DMS79 (cell line): ENCODE data around the gene PSENEN.
A peak's percentile ranks its signal among the peaks of the same experiment; 100 is the strongest.

Experiments used
- DNase-seq: peaks from one replicate; lab custom pipeline; 2025; lab: John Stamatoyannopoulos, UW

PSENEN gene

GRCh38 chr19:35733180-35734125 is 12.0 kb upstream of the PSENEN start:
- no peak for DNase-seq

GRCh38 chr19:35734273-35734672 is 11.2 kb upstream of the PSENEN start:
- DNase-seq, result no peak

- no peak for DNase-seq
Measured at GRCh38 chr19:35734889-35735288, 10.6 kb upstream of the PSENEN start.

GRCh38 chr19:35736913-35737886 is 8.3 kb upstream of the PSENEN start:
- DNase-seq, result no peak

- DNase-seq, result no peak
Measured at GRCh38 chr19:35738021-35738886, 7.2 kb upstream of the PSENEN start.

- no peak for DNase-seq
Measured at GRCh38 chr19:35738887-35739229, 6.6 kb upstream of the PSENEN start.

GRCh38 chr19:35739275-35740107 is 6.0 kb upstream of the PSENEN start:
- DNase-seq, result no peak

GRCh38 chr19:35740108-35740422 is 5.4 kb upstream of the PSENEN start:
- DNase-seq, result no peak

GRCh38 chr19:35740423-35741202 is 4.8 kb upstream of the PSENEN start:
- peak; percentile 96 for DNase-seq

- no peak for DNase-seq
Measured at GRCh38 chr19:35741203-35741515, 4.3 kb upstream of the PSENEN start.

GRCh38 chr19:35742121-35742724 is 3.2 kb upstream of the PSENEN start, which contains the start of gene IGFLR1:
Gene IGFLR1 (minus strand): TSS chr19:35742452. CDS start chr19:35741180, 1,272 bp downstream.
- DNase-seq, result no peak

- DNase-seq, result no peak
Measured at GRCh38 chr19:35743640-35744429, 1.6 kb upstream of the PSENEN start.

GRCh38 chr19:35744430-35745327 is 772 bp upstream of the PSENEN start:
- peak; percentile 93 for DNase-seq

- no peak for DNase-seq
Measured at GRCh38 chr19:35746087-35746462, 624 bp downstream of the PSENEN start.

GRCh38 chr19:35746531-35746930 is 1.1 kb downstream of the PSENEN start:
- no peak for DNase-seq

- peak; percentile 98 for DNase-seq
Measured at GRCh38 chr19:35748106-35749020, 2.9 kb downstream of the PSENEN start, which contains the start of gene LIN37. Gene LIN37 (plus strand): TSS chr19:35748576. CDS start chr19:35748725, 149 bp downstream.

- DNase-seq, result no peak
Measured at GRCh38 chr19:35750167-35750566, 4.7 kb downstream of the PSENEN start.
